Stomach (tissue), 9 donors: Measurements from ENCODE around the gene ATP5F1A. TPM values are rescaled to one million over a fixed set of nuclear protein-coding genes. Genes with fewer than 3 reads are reported as not detected.
A peak's percentile ranks its signal among the peaks of the same experiment; 100 is the strongest.

ENCODE experiments used
- DNase-seq, 2 donors: peaks; one replicate each; pipeline versions ENCODE4 v3.0.0 to v3.0.0-alpha.2; 2013 to 2019
- H3K27ac ChIP-seq, 5 donors: fragments of 200-600 bp in 4 of 5; sonication (generic) in 4 of 5; one replicate each; pipeline ENCODE4 v1.5.1; 2013 to 2019; ENCODE audit warnings: mild to moderate bottlenecking in 1 of 5, moderate library complexity in 1 of 5
- H3K27me3 ChIP-seq, 3 donors: fragments of 200-600 bp; sonication (generic); one replicate each; pipeline ENCODE4 v1.5.1; 2017 to 2019; ENCODE audit warnings: mixed run types in 1 of 3
- H3K36me3 ChIP-seq, 4 donors: fragments of 200-600 bp; sonication (generic); 1 replicate in 3 of 4; 2 replicates in 1 of 4; pipeline ENCODE4 v1.5.1; 2016 to 2019
- H3K4me1 ChIP-seq, 4 donors: fragments of 200-600 bp; sonication (generic); one replicate each; pipeline ENCODE4 v1.5.1; 2016 to 2019
- H3K4me3 ChIP-seq, 4 donors: fragments of 200-600 bp; sonication (generic) in 3 of 4; one replicate each; pipeline ENCODE4 v1.5.1; 2016 to 2019; ENCODE audit warnings: mild to moderate bottlenecking in 1 of 4
- H3K9me3 ChIP-seq, 4 donors: fragments of 200-600 bp; sonication (generic); one replicate each; pipeline ENCODE4 v1.5.1; 2016 to 2019
- CTCF ChIP-seq, 7 experiments: fragments of 450-650 bp in 4 of 7; fragments of 200-600 bp in 3 of 7; sonication (generic) in 3 of 7; IDR thresholded peaks; one replicate each; pipeline ENCODE4 v1.5.1; 2016 to 2019; ENCODE audit warnings: antibody characterized with exemption in 7 of 7, control low read depth in 2 of 7, mild to moderate bottlenecking in 1 of 7
- EP300 ChIP-seq: sonication (generic); formaldehyde crosslinking; IDR thresholded peaks from one replicate; pipeline ENCODE4 v1.6.1; 2017; ENCODE audit warnings: antibody characterized with exemption
- POLR2A ChIP-seq, 4 donors: fragments of 450-650 bp; IDR thresholded peaks; one replicate each; pipeline ENCODE4 v1.6.1; 2016; ENCODE audit warnings: antibody characterized with exemption in 4 of 4, control low read depth in 2 of 4, mild to moderate bottlenecking in 1 of 4, moderate library complexity in 1 of 4
- POLR2AphosphoS5 ChIP-seq, 3 donors: sonication (generic); formaldehyde crosslinking; IDR thresholded peaks; one replicate each; pipeline ENCODE4 v1.6.1; 2016; ENCODE audit warnings: antibody characterized with exemption in 3 of 3
- WGBS, 5 donors: extraction: QIAGEN DNeasy Blood & Tissue Kit in 3 of 5; methylation state at CpG; one replicate each; pipeline versions ENCODE4 v1.1.5 to v1.1.7; 2013 to 2018; 5-methylcytosine and 5-hydroxymethylcytosine counted together
- intact Hi-C: fragments of 100-400 bp; cut with DNase I; formaldehyde crosslinking; loops from one replicate; pipeline ENCODE4 v1.15.1; 2023; ENCODE audit warnings: low total_unique reads
- polyA plus RNA-seq, 3 donors: library from polyadenylated mRNA; stranded (reverse); fragments of 200-250 nt; gene quantifications; one replicate each; pipeline ENCODE4 v1.2.3, GENCODE V29; 2013
- total RNA-seq, 5 donors: library from RNA; depleted of rRNA; stranded (reverse); fragments of >200 nt; gene quantifications; one replicate each; pipeline versions ENCODE4 v1.1.0 to v1.2.3, GENCODE V29; 2014 to 2016
- donor health status: healthy with polysubstance abuse.
- donor health status: Bipolar disorder and iron deficiency.
- donor health status: healthy.

The ATP5F1A gene
- total and polyA plus RNA-seq, 8 donors = 82.9 to 631 (median 389) TPM

GRCh38 chr18:46055838-46056230 lies 42.3 kb downstream of the ATP5F1A start:
- H3K27ac ChIP-seq = no peak overlapping the region
- intact Hi-C loops = no loop called here

GRCh38 chr18:46054956-46055837 lies 42.9 kb downstream of the ATP5F1A start:
- no peaks in the 10 kb centered on the region for H3K36me3 ChIP-seq
- 70 to 83% (median 78%) methylated on average over 6 of the region's 6 CpGs for WGBS, 5 donors
- no peak overlapping the region for H3K4me3 ChIP-seq
- no peaks in the 10 kb centered on the region for H3K9me3 ChIP-seq
- TF ChIP-seq EP300 (no peak), POLR2A (IDR thresholded peaks at IDR 0.05) (no peak), CTCF (IDR thresholded peaks at IDR 0.05) (no peak), POLR2AphosphoS5 (IDR thresholded peaks at IDR 0.05) (no peak)
- peaks cover 10 to 39% (median 21%) of the 10 kb centered on the region in 4 donors for H3K4me1 ChIP-seq
- no peak for DNase-seq
- no peaks in the 10 kb centered on the region for H3K27me3 ChIP-seq
- intact Hi-C loops = no loop called here
- peak overlapping the region in 1 of 5 donors; percentile 29 for H3K27ac ChIP-seq

More at GRCh38 chr18:46055838-46056230, 42.3 kb downstream of the ATP5F1A start:
- H3K4me3 ChIP-seq = no peak overlapping the region
- no peaks in the 10 kb centered on the region for H3K36me3 ChIP-seq
- WGBS, 5 donors = 63 to 76% (median 70%) methylated on average over 4 of the region's 4 CpGs
- no peak for TF ChIP-seq POLR2A (IDR thresholded peaks at IDR 0.05)
- no peak for TF ChIP-seq EP300
- TF ChIP-seq CTCF (IDR thresholded peaks at IDR 0.05) = no peak
- TF ChIP-seq POLR2AphosphoS5 (IDR thresholded peaks at IDR 0.05) = no peak
- no peaks in the 10 kb centered on the region for H3K27me3 ChIP-seq
- H3K4me1 ChIP-seq = peaks cover 10 to 45% (median 21%) of the 10 kb centered on the region in 4 donors
- no peak for DNase-seq
- H3K9me3 ChIP-seq = no peaks in the 10 kb centered on the region

GRCh38 chr18:46053368-46054095 lies 44.6 kb downstream of the ATP5F1A start:
- intact Hi-C loops = no loop called here
- TF ChIP-seq POLR2AphosphoS5 (IDR thresholded peaks at IDR 0.05) = no peak
- Histone ChIP-seq H3K9me3 (no peaks in the 10 kb centered on the region), H3K27ac (peak overlapping the region in 1 of 5 donors; percentile 9), H3K36me3 (no peaks in the 10 kb centered on the region), H3K27me3 (no peaks in the 10 kb centered on the region), H3K4me1 (peaks cover 10 to 39% (median 21%) of the 10 kb centered on the region in 4 donors), H3K4me3 (no peak overlapping the region)
- no peak for DNase-seq
- WGBS, 5 donors = 76 to 94% (median 88%) methylated on average over 6 of the region's 6 CpGs

- H3K4me1 ChIP-seq = peaks cover 10 to 39% (median 21%) of the 10 kb centered on the region in 4 donors
- no peaks in the 10 kb centered on the region for H3K27me3 ChIP-seq
- H3K27ac ChIP-seq = peak overlapping the region in 4 of 5 donors; percentile 5 to 68 (median 24)
- H3K9me3 ChIP-seq = no peaks in the 10 kb centered on the region
- H3K36me3 ChIP-seq = no peaks in the 10 kb centered on the region
- intact Hi-C loops = no loop called here
- DNase-seq = peak; percentile 44 to 53
- TF ChIP-seq CTCF (IDR thresholded peaks at IDR 0.05) (no peak), EP300 (no peak), POLR2AphosphoS5 (IDR thresholded peaks at IDR 0.05) (peak in 2 of 3 donors; percentile 48 to 54), POLR2A (IDR thresholded peaks at IDR 0.05) (no peak)
- no peak overlapping the region for H3K4me3 ChIP-seq
- 49 to 70% (median 63%) methylated on average over 6 of the region's 6 CpGs for WGBS, 5 donors
These were observed 46.2 kb downstream of the ATP5F1A start for GRCh38 chr18:46051731-46052461.
